K562 (cell line): ENCODE data around the gene ZBTB39. TPM values are rescaled to one million over a fixed set of nuclear protein-coding genes. Genes with fewer than 3 reads are reported as not detected.

Experiments
- ATAC-seq: fragments of 200-7000 bp; cut with Tn5 transposase; 3 replicates; pipeline ENCODE4 v1.9.1; 2020; ENCODE audit warnings: moderate library complexity
- Bru-seq: library from RNA; stranded (reverse); fragments of 400-500 nt; gene quantifications from one replicate; lab custom pipeline; 2021; lab: Mats Ljungman, UMichigan
- BruChase-seq, 2 experiments: library from RNA; stranded (reverse); fragments of 400-500 nt; gene quantifications; one replicate each; lab custom pipeline; 2021; lab: Mats Ljungman, UMichigan
- BruUV-seq: library from RNA; stranded (reverse); fragments of 400-500 nt; replicated peaks from 2 replicates; lab custom pipeline; 2021; lab: Mats Ljungman, UMichigan
- CTCF ChIA-PET: fragments of 300-600 bp; formaldehyde crosslinking; extraction: SDS; loops from one replicate; lab custom pipeline; 2021; ENCODE audit warnings: low intra/inter-chr PET ratio; lab: Yijun Ruan, JAX
- POLR2A ChIA-PET: fragments of 300-600, 350-650 bp; sonication (Branson Sonifier 250); formaldehyde crosslinking; extraction: SDS; loops from one replicate; lab custom pipeline; 2021; ENCODE audit warnings: antibody characterized with exemption, inconsistent platforms; lab: Yijun Ruan, JAX
- DNase-seq, 4 experiments: peaks; one replicate each; pipeline versions ENCODE4 v3.0.0 to v3.0.0-alpha.2; 2011 to 2018; ENCODE audit warnings: low spot score in 3 of 4, mixed read lengths in 3 of 4; ENCODE audit errors: extremely low read depth in 1 of 4
- FAIRE-seq: peaks from 2 replicates; lab custom pipeline; 2011; peaks lifted over from hg19 to GRCh38; lab: Jason Lieb, UNC
- H2AFZ ChIP-seq: 2 replicates; pipeline ENCODE4 v1.6.0; 2011; ENCODE audit warnings: low read depth, low read length, control low read depth, inconsistent platforms
- H3K27ac ChIP-seq: fragments of 200-600 bp; 3 replicates; pipeline ENCODE4 v1.8.0; 2011; ENCODE audit warnings: low read depth, mild to moderate bottlenecking, control low read depth, inconsistent platforms, low read length, moderate library complexity, mixed read lengths; ENCODE audit errors: extremely low read depth
- H3K27me3 ChIP-seq, 2 experiments: fragments of 300-600 bp in 1 of 2; 2 replicates in 1 of 2; 3 replicates in 1 of 2; pipeline versions ENCODE4 v1.6.0 to v1.8.0; 2011; ENCODE audit warnings: inconsistent platforms in 2 of 2, low read length in 2 of 2, mild to moderate bottlenecking in 1 of 2, mixed read lengths in 1 of 2, moderate library complexity in 1 of 2; ENCODE audit not compliant: control insufficient read depth in 2 of 2, insufficient read depth in 2 of 2
- H3K36me3 ChIP-seq: fragments of 300-600 bp; 3 replicates; pipeline ENCODE4 v1.8.0; 2011; ENCODE audit warnings: mild to moderate bottlenecking, low read length, inconsistent platforms; ENCODE audit not compliant: control insufficient read depth, insufficient read depth
- H3K4me1 ChIP-seq, 2 experiments: fragments of 200-600 bp in 1 of 2; replicated peaks in 1 of 2; 2 replicates in 1 of 2; 3 replicates in 1 of 2; pipeline versions ENCODE4 v1.5.1 to v1.8.0; 2011; ENCODE audit warnings: inconsistent platforms in 2 of 2, low read length in 2 of 2, mild to moderate bottlenecking in 1 of 2, mixed read lengths in 1 of 2, moderate library complexity in 1 of 2; ENCODE audit not compliant: control insufficient read depth in 2 of 2, insufficient read depth in 2 of 2
- H3K4me2 ChIP-seq: 2 replicates; pipeline ENCODE4 v1.6.1; 2011; ENCODE audit warnings: low read length, control low read depth, inconsistent platforms, mixed read lengths; ENCODE audit not compliant: insufficient read depth
- H3K4me3 ChIP-seq: fragments of 200-600 bp; sonication (generic), shearing (Covaris generic); 2 replicates; pipeline ENCODE4 v1.5.1; 2016; ENCODE audit warnings: control low read depth, inconsistent platforms
- H3K79me2 ChIP-seq: fragments of 200-600 bp; 3 replicates; pipeline ENCODE4 v1.8.0; 2011; ENCODE audit warnings: low read length, inconsistent platforms; ENCODE audit not compliant: control insufficient read depth, insufficient read depth
- H3K9ac ChIP-seq, 2 experiments: 2 replicates each; pipeline versions ENCODE4 v1.6.0 to v1.6.1; 2011; ENCODE audit warnings: low read depth in 2 of 2, low read length in 2 of 2, control low read depth in 1 of 2, inconsistent platforms in 1 of 2, mild to moderate bottlenecking in 1 of 2, mixed read lengths in 1 of 2; ENCODE audit not compliant: insufficient read depth in 1 of 2
- H3K9me1 ChIP-seq: one replicate; pipeline ENCODE4 v1.6.0; 2011; ENCODE audit warnings: inconsistent platforms, mild to moderate bottlenecking, low read length, moderate library complexity; ENCODE audit not compliant: control insufficient read depth, insufficient read depth
- H3K9me3 ChIP-seq: replicated peaks from 2 replicates; pipeline ENCODE4 v1.5.1; 2011; ENCODE audit warnings: low read depth, low read length, inconsistent platforms; ENCODE audit not compliant: control insufficient read depth, insufficient read depth
- H4K20me1 ChIP-seq: replicated peaks from 2 replicates; pipeline ENCODE4 v1.6.1; 2011; ENCODE audit warnings: low read length, inconsistent platforms, mixed read lengths; ENCODE audit not compliant: control insufficient read depth, insufficient read depth
- NCOA4 ChIP-seq: fragments of 450-650 bp; IDR thresholded peaks from 2 replicates; pipeline ENCODE4 v1.6.1; 2018; ENCODE audit warnings: mild to moderate bottlenecking; ENCODE audit not compliant: partially characterized antibody
- ZHX1 ChIP-seq: fragments of 150-350 bp; conservative IDR thresholded peaks from 2 replicates; pipeline ENCODE4 v1.6.1; 2014; ENCODE audit warnings: low read length
- WGBS: fragments of 100-300 bp; shearing (Covaris generic); methylation state at CpG from one replicate; pipeline ENCODE4 v1.1.6; 2016; ENCODE audit warnings: low coverage, mixed read lengths; ENCODE audit not compliant: insufficient coverage; ENCODE audit errors: missing lambda C conversion rate; 5-methylcytosine and 5-hydroxymethylcytosine counted together
- in situ Hi-C: fragments of 300-500 bp; cut with MboI; formaldehyde crosslinking; loops from 4 replicates; pipeline ENCODE4 v1.15.0; 2018; ENCODE audit warnings: inconsistent platforms, mixed read lengths
- intact Hi-C: fragments of 100-400 bp; cut with micrococcal nuclease; formaldehyde crosslinking; loops from 2 replicates; pipeline ENCODE4 v1.14.2; 2022
- long read RNA-seq, 3 experiments: library from polyadenylated mRNA in 2 of 3; library from RNA in 1 of 3; unstranded in 2 of 3; stranded (forward) in 1 of 3; transcript quantifications; one replicate each; pipeline ENCODE4 v2.0.0, GENCODE V29; 2019 to 2022
- polyA minus RNA-seq, 3 experiments: library from RNA; depleted of rRNA, polyadenylated mRNA; stranded (reverse); fragments of >200 nt; gene quantifications; 2 replicates each; pipeline ENCODE4 v1.2.3, GENCODE V29; 2011
- polyA plus RNA-seq, 8 experiments: library from polyadenylated mRNA; depleted of rRNA in 4 of 8; stranded (reverse) in 5 of 8; unstranded in 3 of 8; fragments of >200 nt; fragmentation: Nextera tagmentation in 2 of 8; fragmentation: Illumina TruSeq in 1 of 8; extraction: Ambion mirVana in 2 of 8; extraction: Trizol in 1 of 8; gene quantifications; 2 replicates each; pipeline versions ENCODE4 v1.2.1 to v1.2.3, GENCODE V29; 2011 to 2014; ENCODE audit warnings: inconsistent platforms in 1 of 8, missing spikeins in 1 of 8
- total RNA-seq, 7 experiments: library from RNA; depleted of rRNA in 6 of 7; stranded (reverse); fragments of >200 nt in 6 of 7; fragmentation: Illumina TruSeq in 2 of 7; extraction: Trizol in 2 of 7; gene quantifications; 2 replicates each; pipeline versions ENCODE4 v1.2.1 to v1.2.3, GENCODE V29; 2011 to 2021; ENCODE audit warnings: low replicate concordance in 1 of 7
- TF ChIP-seq, protein P1 (sequence below): fragments of 250-450 bp; sonication (Bioruptor Pico); IDR thresholded peaks from 2 replicates; pipeline ENCODE4 v1.4.0; 2020; ENCODE audit warnings: mild to moderate bottlenecking, moderate library complexity

Gene ZBTB39, protein sequence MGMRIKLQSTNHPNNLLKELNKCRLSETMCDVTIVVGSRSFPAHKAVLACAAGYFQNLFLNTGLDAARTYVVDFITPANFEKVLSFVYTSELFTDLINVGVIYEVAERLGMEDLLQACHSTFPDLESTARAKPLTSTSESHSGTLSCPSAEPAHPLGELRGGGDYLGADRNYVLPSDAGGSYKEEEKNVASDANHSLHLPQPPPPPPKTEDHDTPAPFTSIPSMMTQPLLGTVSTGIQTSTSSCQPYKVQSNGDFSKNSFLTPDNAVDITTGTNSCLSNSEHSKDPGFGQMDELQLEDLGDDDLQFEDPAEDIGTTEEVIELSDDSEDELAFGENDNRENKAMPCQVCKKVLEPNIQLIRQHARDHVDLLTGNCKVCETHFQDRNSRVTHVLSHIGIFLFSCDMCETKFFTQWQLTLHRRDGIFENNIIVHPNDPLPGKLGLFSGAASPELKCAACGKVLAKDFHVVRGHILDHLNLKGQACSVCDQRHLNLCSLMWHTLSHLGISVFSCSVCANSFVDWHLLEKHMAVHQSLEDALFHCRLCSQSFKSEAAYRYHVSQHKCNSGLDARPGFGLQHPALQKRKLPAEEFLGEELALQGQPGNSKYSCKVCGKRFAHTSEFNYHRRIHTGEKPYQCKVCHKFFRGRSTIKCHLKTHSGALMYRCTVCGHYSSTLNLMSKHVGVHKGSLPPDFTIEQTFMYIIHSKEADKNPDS
- 23.7 and 34.4 TPM in 2 replicates for total RNA-seq (2011; cell fraction: chromatin; rRNA removed; ENCODE audit: low replicate concordance)
- 21.3 and 23.3 TPM in 2 replicates for total RNA-seq (2011; cell fraction: nucleolus; rRNA removed)
- total RNA-seq (2011; cell fraction: nucleoplasm; rRNA removed): 23.4 and 26.0 TPM in 2 replicates
- total RNA-seq (2014; rRNA removed) (7.7 and 10.3 TPM in 2 replicates), total RNA-seq (2014; rRNA removed; fragmentation: Illumina TruSeq; extraction: Trizol) (8.6 and 9.3 TPM in 2 replicates), total RNA-seq (2015; rRNA removed; fragmentation: Illumina TruSeq; extraction: Trizol) (8.7 TPM in 2 replicates), total RNA-seq (2021) (11.5 and 13.3 TPM in 2 replicates), polyA plus RNA-seq (2011; rRNA removed) (9.6 and 10.4 TPM in 2 replicates), polyA plus RNA-seq (2014; fragmentation: Illumina TruSeq; extraction: Trizol) (10.9 and 11.6 TPM in 2 replicates), polyA plus RNA-seq (2014; fragmentation: Nextera tagmentation; extraction: Ambion mirVana) (1 to 10 TPM; 3.3 to 3.4 TPM), polyA plus RNA-seq (2014; rRNA removed) (8.2 and 8.6 TPM in 2 replicates), polyA minus RNA-seq (2011; rRNA and poly(A)+ RNA removed) (14.8 and 17.1 TPM in 2 replicates), Bru-seq, nascent RNA (percentile 86 among the genes with signal in this experiment), BruChase-seq, experiment 1, labeled RNA remaining after a 2-hour chase (percentile 89 among the genes with signal in this experiment), BruChase-seq, experiment 2, labeled RNA remaining after a 6-hour chase (percentile 91 among the genes with signal in this experiment)
- polyA plus RNA-seq (2011; cell fraction: cytosol; rRNA removed): 8.7 and 11.6 TPM in 2 replicates
- 13.1 and 14.4 TPM in 2 replicates for polyA plus RNA-seq (2011; cell fraction: nucleus; rRNA removed)
- 7.2 and 7.5 TPM in 2 replicates for polyA plus RNA-seq (2012)
- 8.0 and 9.3 TPM in 2 replicates for polyA minus RNA-seq (2011; cell fraction: cytosol; rRNA and poly(A)+ RNA removed)
- polyA minus RNA-seq (2011; cell fraction: nucleus; rRNA and poly(A)+ RNA removed): 13.3 and 21.2 TPM in 2 replicates
- long read RNA-seq, experiment 1, full-length matches to known transcripts: 16 of 60 reads
- long read RNA-seq, experiment 1, partial matches to known transcripts: 0 of 60 reads
- long read RNA-seq, experiment 1, other reads (novel, unspliced or antisense): 44 of 60 reads
- long read RNA-seq, experiment 2, full-length matches to known transcripts: 2 of 9 reads
- long read RNA-seq, experiment 2, partial matches to known transcripts: 0 of 9 reads
- long read RNA-seq, experiment 2, other reads (novel, unspliced or antisense): 7 of 9 reads
- long read RNA-seq, experiment 3, full-length matches to known transcripts: 4 of 6 reads
- long read RNA-seq, experiment 3, partial matches to known transcripts: 0 of 6 reads
- long read RNA-seq, experiment 3, other reads (novel, unspliced or antisense): 2 of 6 reads

- Histone ChIP-seq H3K4me3 (peak within 1 kb of the TSS; percentile 94), H4K20me1 (no peaks in the 10 kb centered on the region; the same call in 1 of the 2 replicates), H3K9ac (peak within 1 kb of the TSS; percentile 73 to 92), H3K27me3 (no peaks in the 10 kb centered on the region), H3K79me2 (peaks cover 34% of the 10 kb centered on the region), H3K4me2 (peak within 1 kb of the TSS; percentile 79), H2AFZ (peak within 1 kb of the TSS; percentile 84), H3K36me3 (peaks cover 37% of the 10 kb centered on the region), H3K27ac (peak within 1 kb of the TSS; percentile 62), H3K9me1 (peaks cover 3% of the 10 kb centered on the region), H3K4me1 (peaks cover 19 to 41% of the 10 kb centered on the region in 2 experiments; a peak in 4 of 5 replicates), H3K9me3 (no peaks in the 10 kb centered on the region)
- in situ Hi-C loops: loop anchor here (5.0 kb wide), 1 partner anchor 106 kb away; the partner anchor contains the start of gene STAT6
- whole genome bisulfite sequencing: 2% methylated on average over 28 of the region's 94 CpGs
- ATAC-seq (peak; percentile 83), FAIRE-seq (no peak), DNase-seq (peak; percentile 74 to 96 (median 96))
- intact Hi-C loops: loop anchor here (2.0 to 10.0 kb wide), 2 partner anchors 17 to 371 kb away; partner anchors contain the start of gene BAZ2A
- CTCF ChIA-PET: interaction anchor here (0.6 to 5.1 kb wide), 6 partner anchors 56 to 249 kb away, joined by 3 to 63 read pairs (median 7); partner anchors contain the start of gene HSD17B6
- no TSS peak for BruUV-seq
- POLR2A ChIA-PET: no interaction called here
- TF ChIP-seq, protein P1, sequence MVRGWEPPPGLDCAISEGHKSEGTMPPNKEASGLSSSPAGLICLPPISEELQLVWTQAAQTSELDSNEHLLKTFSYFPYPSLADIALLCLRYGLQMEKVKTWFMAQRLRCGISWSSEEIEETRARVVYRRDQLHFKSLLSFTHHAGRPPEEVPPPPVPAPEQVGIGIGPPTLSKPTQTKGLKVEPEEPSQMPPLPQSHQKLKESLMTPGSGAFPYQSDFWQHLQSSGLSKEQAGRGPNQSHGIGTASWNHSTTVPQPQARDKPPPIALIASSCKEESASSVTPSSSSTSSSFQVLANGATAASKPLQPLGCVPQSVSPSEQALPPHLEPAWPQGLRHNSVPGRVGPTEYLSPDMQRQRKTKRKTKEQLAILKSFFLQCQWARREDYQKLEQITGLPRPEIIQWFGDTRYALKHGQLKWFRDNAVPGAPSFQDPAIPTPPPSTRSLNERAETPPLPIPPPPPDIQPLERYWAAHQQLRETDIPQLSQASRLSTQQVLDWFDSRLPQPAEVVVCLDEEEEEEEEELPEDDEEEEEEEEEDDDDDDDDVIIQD: no peak
- no peak for TF ChIP-seq NCOA4
- no peak for TF ChIP-seq ZHX1
Observed at GRCh38 chr12:57005980-57006808, at the start of gene ZBTB39. Gene ZBTB39, minus strand, starts transcription at chr12:57006546. Its CDS starts 1,629 bp downstream, at chr12:57004917.
